GM19452 (cell line): ENCODE measurements around the gene USH2A.

Experiments
- ATAC-seq: cut with Tn5 transposase; IDR thresholded peaks from one replicate; pipeline ENCODE4 v1.9.1; 2021; ENCODE audit not compliant: unreplicated experiment

Gene USH2A

DNA sequence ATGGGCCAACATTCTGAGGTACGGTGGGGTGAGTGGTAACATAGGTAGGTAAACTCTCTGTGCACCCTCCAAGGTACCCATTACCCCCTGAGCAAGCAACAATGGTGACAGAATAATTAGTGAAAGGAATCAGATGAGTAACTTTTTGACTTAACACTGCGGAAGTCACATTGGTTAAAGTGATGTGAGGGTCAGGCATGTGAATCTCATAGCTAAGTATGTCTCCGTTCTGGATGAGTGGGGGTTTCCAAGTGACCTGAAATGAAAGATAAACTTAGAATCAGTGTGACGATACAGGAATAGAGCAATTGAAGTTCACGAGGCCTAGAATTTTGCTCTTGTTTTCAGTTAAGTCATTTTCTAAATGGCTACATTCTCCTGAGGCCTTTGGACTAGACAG lies 544.4 kb downstream of the USH2A start:
- no peak for ATAC-seq

DNA sequence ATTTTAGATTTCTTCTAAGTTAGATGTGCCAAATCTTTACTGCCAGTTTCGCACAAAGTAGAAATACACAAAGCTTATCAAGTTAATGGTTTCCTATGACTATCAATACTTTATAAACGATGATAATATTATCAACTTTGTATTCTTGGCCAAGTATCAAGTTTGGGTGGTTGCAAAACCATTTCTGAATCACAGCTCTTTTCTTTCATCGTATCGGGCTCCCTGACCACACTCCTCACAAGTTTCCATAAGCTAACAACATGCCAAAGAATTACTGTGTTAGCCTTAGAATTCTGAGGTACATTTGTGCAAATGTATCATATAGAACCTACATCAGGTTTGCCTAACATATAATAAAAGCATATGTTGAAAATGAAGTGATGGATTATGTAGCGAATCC lies 545.1 kb downstream of the USH2A start:
- no peak for ATAC-seq

GRCh38 chr1:215877452-215877951 lies 545.7 kb downstream of the USH2A start:
- ATAC-seq: no peak

- ATAC-seq: no peak
These were observed 547.5 kb downstream of the USH2A start for GRCh38 chr1:215875712-215876111.

DNA sequence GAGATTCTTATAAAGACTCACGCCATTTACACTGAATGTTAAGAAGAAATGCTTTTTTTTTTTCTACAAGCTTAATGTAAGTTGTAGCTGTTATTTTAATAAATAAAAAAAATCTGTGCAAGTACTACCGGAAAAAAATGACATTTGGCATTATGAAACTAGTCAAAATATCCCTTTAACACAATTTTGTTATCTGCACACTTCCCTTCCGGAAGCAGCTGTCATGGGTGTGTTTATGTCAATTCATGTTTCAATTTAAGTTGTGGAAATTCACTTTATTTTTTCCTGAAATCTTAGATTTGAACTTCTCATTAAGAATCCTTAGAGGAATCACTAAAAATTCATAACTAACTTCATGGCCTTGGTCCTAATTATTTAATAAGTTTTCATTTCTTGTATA lies 548.0 kb downstream of the USH2A start:
- no peak for ATAC-seq

- no peak for ATAC-seq
These were observed 550.6 kb downstream of the USH2A start for GRCh38 chr1:215872658-215873057.

GRCh38 chr1:215868500-215868899 lies 554.7 kb downstream of the USH2A start:
- ATAC-seq: no peak

DNA sequence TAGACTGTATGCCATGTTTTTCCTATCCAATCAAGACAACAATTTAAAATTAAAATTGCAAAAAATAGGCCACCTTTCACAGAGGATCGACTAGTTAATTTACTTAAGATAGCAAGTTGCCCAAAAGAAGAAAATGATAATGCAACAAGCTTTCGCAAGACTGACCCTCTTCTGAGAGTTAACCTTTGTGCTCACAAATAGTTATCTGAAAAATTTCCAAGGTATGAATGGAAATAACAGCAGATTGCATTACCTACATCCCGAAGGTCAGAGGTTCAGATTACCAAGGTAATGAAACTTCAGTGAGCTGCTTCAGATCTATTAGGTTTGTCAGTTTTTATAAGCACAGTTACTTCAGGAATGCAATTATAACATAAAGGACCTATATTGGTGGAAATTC lies 558.2 kb downstream of the USH2A start:
- no peak for ATAC-seq

GRCh38 chr1:215863796-215864195 lies 559.5 kb downstream of the USH2A start:
- no peak for ATAC-seq

DNA sequence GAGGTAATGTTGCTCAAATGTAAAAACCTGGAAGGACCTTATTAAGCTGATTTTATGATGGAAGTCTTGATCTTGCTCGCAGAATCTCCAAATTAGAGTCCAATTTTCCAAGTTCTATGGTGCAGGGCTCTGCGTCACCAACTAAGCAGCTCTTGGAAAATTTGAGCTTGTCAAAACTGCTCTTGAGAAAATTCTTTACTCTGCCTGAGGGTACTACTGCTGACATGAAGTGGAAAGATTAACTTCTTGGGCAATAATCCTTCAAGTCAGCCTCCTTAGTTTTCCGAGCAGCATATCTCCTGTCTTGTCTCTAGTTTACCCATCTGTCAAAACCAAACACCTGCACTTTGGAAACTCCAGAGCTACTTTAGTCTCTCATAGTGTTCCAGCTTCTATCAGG lies 562.4 kb downstream of the USH2A start:
- ATAC-seq: no peak

GRCh38 chr1:215857317-215857716 lies 565.9 kb downstream of the USH2A start:
- no peak for ATAC-seq

- ATAC-seq: no peak
These were observed 577.9 kb downstream of the USH2A start for GRCh38 chr1:215845234-215845891.

GRCh38 chr1:215844777-215845176 lies 578.5 kb downstream of the USH2A start:
- ATAC-seq: no peak

DNA sequence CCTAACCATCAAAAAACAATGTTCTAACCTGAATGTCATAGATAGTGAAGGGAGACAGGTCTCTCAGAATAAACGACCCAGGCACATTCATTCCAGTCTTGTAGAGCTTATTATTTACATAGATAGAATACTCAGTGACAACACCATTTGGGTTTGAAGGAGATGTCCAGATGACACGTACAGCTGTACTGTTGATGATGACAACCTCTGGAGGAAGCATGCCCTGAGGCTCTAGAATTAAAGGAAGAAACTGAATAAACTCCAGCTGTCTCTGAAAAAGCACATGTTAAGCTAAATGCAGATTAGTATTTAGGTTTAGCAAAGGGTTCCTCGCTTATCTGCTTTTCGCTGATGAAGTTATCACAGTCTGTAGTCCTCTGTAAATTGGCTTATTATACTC lies 579.0 kb downstream of the USH2A start:
- no peak for ATAC-seq

- no peak for ATAC-seq
These were observed 580.3 kb downstream of the USH2A start for GRCh38 chr1:215842905-215843304.

DNA sequence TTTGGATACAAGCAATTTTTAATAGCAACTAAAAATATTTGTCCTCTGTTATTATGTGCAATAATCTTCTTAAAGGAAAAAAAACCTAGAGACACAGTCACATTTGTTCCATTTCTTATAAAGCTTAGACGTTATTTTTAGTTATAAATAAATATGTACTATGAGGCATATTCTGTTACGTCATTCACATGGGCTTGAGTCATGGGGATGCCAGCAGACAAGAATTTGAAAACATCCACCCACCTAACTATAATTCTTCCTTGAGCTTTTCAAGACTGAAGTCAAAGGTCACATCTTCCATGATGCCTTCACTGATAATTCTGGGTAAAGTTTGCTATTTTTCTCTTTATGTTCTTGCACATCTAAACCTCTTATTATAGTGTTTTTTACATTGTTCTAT lies 587.3 kb downstream of the USH2A start:
- ATAC-seq: no peak

DNA sequence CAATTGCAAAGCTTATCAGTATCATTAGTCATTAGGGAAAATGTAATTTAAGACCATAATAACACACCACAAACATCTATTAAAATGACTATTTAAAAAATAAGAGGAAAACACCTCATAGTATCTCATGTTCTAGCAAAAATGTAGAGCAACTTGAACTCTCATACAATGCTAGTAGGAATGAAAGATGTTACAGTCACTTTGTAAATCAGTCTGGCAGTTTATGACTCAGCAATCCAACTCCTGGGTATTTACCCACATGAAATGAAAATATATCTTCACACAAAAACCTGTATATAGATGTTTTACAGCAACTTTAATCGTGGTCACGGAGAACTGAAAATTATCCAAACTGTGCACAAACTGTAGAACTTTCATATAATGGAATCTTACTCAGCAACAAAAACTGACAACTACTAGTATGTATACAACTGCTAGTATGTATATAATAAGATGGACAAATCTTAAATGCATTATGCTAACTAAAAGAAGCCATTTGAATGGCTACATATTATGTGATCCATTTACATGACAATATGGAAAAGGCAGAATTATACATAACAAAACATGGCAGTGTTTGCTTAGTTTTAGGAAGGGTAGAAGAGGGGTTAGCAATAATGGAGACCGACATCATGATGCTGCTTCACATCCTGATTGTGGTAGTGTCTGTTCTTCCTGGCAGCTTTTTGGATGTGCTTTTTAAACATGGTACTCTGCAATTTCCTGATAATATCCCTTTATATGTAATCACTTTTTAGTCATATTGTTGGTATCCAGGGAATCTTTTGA lies 589.1 kb downstream of the USH2A start:
- ATAC-seq: no peak

GRCh38 chr1:215830226-215830810 lies 592.9 kb downstream of the USH2A start:
- no peak for ATAC-seq

- ATAC-seq: no peak
These were observed 598.2 kb downstream of the USH2A start for GRCh38 chr1:215825056-215825455.

DNA sequence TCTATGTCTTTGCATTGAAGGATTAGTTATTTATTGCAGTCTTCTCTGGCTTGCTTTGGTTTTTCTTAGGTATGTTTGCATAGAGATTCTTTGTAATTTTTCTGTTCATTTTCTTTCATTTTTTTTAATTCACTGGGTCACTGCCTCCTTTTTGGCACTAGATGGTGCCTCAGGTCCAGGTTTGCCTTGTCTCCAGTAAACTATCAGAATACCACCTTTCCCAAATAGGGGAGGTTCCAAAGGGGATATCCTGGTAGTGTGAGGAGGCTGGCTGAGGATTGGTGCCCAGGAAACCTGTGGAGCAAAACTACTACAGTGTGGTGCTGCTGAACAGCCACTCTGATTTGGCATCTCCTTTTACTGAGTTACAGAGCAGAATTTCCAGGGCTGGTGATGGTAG lies 599.0 kb downstream of the USH2A start:
- ATAC-seq: no peak

DNA sequence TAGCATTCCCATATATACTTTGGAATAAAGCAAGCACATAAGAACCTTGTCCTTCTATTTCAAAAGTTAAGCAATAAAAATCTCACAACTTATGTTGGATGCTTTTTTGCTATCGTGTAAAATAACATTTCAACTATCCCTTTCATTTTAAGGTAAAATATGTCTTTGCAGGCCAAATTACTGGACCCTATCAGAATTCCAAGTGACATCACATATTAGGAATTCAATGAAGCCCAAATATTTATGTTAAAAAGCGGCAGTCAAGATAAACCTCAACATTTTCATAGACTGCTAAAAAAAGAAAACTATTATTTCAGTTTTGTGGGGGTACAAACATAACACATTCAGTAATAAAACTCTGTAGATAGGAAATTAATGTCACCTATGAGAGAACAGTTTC lies 604.1 kb downstream of the USH2A start:
- no peak for ATAC-seq

DNA sequence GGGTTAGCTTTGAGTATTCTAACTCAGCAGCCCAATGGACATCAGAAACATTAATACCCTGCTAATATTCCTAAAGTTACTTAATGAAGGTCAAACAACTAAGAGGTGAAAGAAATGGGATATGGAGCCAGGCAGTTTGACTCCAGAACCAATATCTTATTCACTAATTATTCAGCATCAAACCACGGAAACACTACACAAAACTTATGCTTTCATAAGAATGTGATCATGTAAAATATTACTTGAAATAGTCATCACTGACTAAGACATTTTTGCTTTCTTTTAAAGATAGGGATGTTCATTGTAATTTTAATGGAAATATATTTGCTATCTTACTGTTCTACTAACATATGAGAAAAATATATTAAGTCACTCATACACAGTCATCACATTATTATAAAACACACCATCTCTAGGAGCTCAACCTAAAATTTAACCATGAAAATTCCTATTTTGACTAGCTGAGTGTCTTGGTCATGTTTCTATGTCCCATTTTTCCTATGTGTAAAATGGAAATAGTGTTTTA lies 615.3 kb downstream of the USH2A start:
- ATAC-seq: no peak
